ENCODE data around the gene STK32B.

- TF ChIP-seq CREB1 (IDR thresholded peaks at IDR 0.05; ENCODE audit: low read depth) (no peak), MAX (IDR thresholded peaks at IDR 0.05) (no peak), EP300 (IDR thresholded peaks at IDR 0.05; ENCODE audit: borderline replicate concordance) (no peak), FOXM1 (IDR thresholded peaks at IDR 0.05; ENCODE audit: borderline replicate concordance, low read depth) (no peak), YY1 (IDR thresholded peaks at IDR 0.05; ENCODE audit: low read depth) (no peak), CEBPB (IDR thresholded peaks at IDR 0.05) (no peak), EGR1 (IDR thresholded peaks at IDR 0.05) (no peak), REST (IDR thresholded peaks at IDR 0.05; ENCODE audit: low read depth) (no peak), TAF1 (IDR thresholded peaks at IDR 0.05; ENCODE audit: low read depth) (no peak)
These were observed 421.8 kb downstream of the STK32B start for GRCh38 chr4:5473125-5473524.

Measured in Ishikawa (cell line).